Upper lobe of left lung (tissue), 6 donors: ENCODE results near the gene C16orf74. TPM values are rescaled to one million over a fixed set of nuclear protein-coding genes. Genes with fewer than 3 reads are reported as not detected.

ENCODE experiments used
- ATAC-seq, 2 donors: fragments of 200-7000 bp; cut with Tn5 transposase; one replicate each; pipeline ENCODE4 v1.9.1; 2022; ENCODE audit warnings: mild to moderate bottlenecking in 2 of 2, moderate library complexity in 2 of 2; ENCODE audit not compliant: low FRiP score in 2 of 2
- DNase-seq, 2 donors: peaks; one replicate each; pipeline ENCODE4 v3.0.0-alpha.2; 2019 to 2020
- H3K27ac ChIP-seq, 4 donors: fragments of 200-600 bp; sonication (generic); one replicate each; pipeline ENCODE4 v1.5.1; 2016 to 2019
- H3K27me3 ChIP-seq, 4 donors: fragments of 200-600 bp; sonication (generic); one replicate each; pipeline ENCODE4 v1.5.1; 2017 to 2019
- H3K36me3 ChIP-seq, 4 donors: fragments of 200-600 bp; sonication (generic); one replicate each; pipeline ENCODE4 v1.5.1; 2016 to 2019
- H3K4me1 ChIP-seq, 4 donors: fragments of 200-600 bp; sonication (generic); one replicate each; pipeline ENCODE4 v1.5.1; 2018 to 2019
- H3K4me3 ChIP-seq, 4 donors: fragments of 200-600 bp; sonication (generic); one replicate each; pipeline ENCODE4 v1.5.1; 2017 to 2019; ENCODE audit warnings: mild to moderate bottlenecking in 2 of 4, moderate library complexity in 1 of 4
- H3K9me3 ChIP-seq, 4 donors: fragments of 200-600 bp; sonication (generic); one replicate each; pipeline ENCODE4 v1.5.1; 2018 to 2019
- EP300 ChIP-seq, 4 donors: sonication (generic); formaldehyde crosslinking; IDR thresholded peaks; one replicate each; pipeline ENCODE4 v1.5.1; 2017; ENCODE audit warnings: antibody characterized with exemption in 4 of 4, control low read depth in 2 of 4
- POLR2A ChIP-seq, 4 donors: fragments of 450-650 bp; IDR thresholded peaks; one replicate each; pipeline ENCODE4 v1.5.1; 2016 to 2017; ENCODE audit warnings: antibody characterized with exemption in 4 of 4, mild to moderate bottlenecking in 2 of 4
- POLR2AphosphoS5 ChIP-seq, 2 donors: sonication (generic); formaldehyde crosslinking; IDR thresholded peaks; one replicate each; pipeline ENCODE4 v1.5.1; 2017; ENCODE audit warnings: antibody characterized with exemption in 2 of 2
- WGBS, 2 donors: methylation state at CpG; one replicate each; pipeline ENCODE4 v1.1.5; 2017 to 2018; 5-methylcytosine and 5-hydroxymethylcytosine counted together
- total RNA-seq, 6 donors: library from RNA; depleted of rRNA in 4 of 6; stranded (reverse); fragments of >200 nt in 4 of 6; gene quantifications; one replicate each; pipeline versions ENCODE4 v1.1.0 to v1.2.1, GENCODE V29; 2016 to 2021
- TF ChIP-seq, protein P1 (sequence below), 6 experiments: fragments of 450-650 bp in 4 of 6; fragments of 200-600 bp in 2 of 6; sonication (generic) in 2 of 6; IDR thresholded peaks; one replicate each; pipeline ENCODE4 v1.5.1; 2016 to 2019; ENCODE audit warnings: antibody characterized with exemption in 6 of 6
- donor health status: DM: no; HTN: no; CAD: no; lungs with moderate emphysema.
- donor health status: DM: no; HTN: yes; CAD: no; lungs with severe emphysema.

The C16orf74 gene
- total RNA-seq, 6 donors from 2014 or later = 1.2 to 6.3 (median 4.1) TPM; not detected in 1

DNA sequence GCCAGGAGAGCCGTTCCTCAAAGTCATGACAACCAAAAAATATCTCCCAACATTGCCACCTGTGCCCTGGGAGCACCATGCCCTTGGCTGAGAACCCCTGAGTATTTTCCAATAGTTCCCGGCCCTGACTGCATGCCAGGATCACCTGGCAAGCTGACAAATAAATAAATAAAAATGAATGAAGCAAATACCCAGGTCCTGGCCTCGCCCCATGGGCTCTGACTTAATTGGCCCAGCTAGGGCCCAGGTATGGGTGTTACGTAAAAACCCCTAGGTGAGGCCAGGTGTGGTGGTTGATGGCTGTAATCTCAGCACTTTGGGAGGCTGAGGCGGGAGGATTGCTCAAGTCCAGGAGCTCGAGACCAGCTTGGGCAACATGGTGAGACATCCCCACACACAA lies 2.7 kb upstream of the C16orf74 start:
- no peaks in the 10 kb centered on the region for H3K9me3 ChIP-seq
- no peaks in the 10 kb centered on the region for H3K36me3 ChIP-seq
- peaks cover 0 to 2% (median 0%) of the 10 kb centered on the region in 4 donors for H3K27me3 ChIP-seq
- peaks cover 20 to 38% (median 23%) of the 10 kb centered on the region in 4 donors for H3K4me1 ChIP-seq
- H3K4me3 ChIP-seq = no peak overlapping the region
- H3K27ac ChIP-seq = no peak overlapping the region
- ATAC-seq (no peak), DNase-seq (no peak)
- TF ChIP-seq POLR2A (IDR thresholded peaks at IDR 0.05) (no peak), POLR2AphosphoS5 (IDR thresholded peaks at IDR 0.05) (no peak)
- WGBS, 2 donors = 54 to 55% methylated on average over 5 to 6 of the region's 6 CpGs

DNA sequence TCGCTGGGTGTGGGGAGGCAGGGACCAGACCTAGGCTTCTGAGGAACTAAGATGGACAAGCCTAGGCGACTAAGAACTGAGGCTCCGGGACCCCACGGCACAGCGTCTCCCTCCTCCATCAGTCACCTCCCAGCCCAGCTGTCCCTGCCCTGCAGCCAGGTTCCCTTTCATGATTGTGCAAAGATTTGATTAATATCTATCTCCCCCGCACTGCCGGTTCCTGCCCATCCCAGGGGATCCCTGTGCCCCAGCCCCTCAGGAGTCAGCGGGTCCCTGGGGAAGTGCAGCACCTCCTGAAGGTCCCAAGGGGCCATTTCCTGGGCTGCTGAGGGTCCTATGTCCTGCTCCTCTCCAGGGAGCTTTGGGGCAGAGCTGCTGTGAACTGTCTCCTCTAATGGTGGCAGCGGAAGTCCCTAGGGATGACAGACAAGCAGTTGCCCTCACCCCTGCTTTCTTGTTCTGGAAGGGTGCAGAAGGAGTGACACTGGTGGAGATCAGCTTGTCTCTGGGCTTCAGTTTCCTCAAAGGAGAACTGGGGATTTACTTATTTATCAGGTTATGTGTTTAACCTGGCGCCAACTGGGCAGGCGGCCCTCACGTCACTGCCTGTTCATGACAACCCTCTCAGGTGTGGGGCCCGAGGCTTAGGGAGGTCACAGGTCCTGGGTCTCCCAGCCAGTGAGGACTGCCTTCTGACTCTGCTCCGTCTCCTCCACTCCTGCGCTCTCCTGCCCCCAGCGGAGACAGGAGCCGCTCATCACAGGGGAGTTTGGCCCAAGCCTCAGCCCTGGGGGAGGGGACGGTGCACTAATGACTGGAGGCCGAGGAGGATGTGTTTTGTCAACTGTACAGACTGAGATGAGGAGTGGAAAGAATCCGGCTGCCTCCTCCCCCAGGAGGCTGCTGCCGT lies 1.9 kb upstream of the C16orf74 start:
- no peak for ATAC-seq
- Histone ChIP-seq H3K4me3 (no peak overlapping the region), H3K9me3 (no peaks in the 10 kb centered on the region), H3K36me3 (no peaks in the 10 kb centered on the region), H3K4me1 (peaks cover 20 to 38% (median 23%) of the 10 kb centered on the region in 4 donors), H3K27me3 (peaks cover 0 to 2% (median 0%) of the 10 kb centered on the region in 4 donors), H3K27ac (no peak overlapping the region)
- no peak for TF ChIP-seq POLR2A (IDR thresholded peaks at IDR 0.05)
- TF ChIP-seq, protein P1, sequence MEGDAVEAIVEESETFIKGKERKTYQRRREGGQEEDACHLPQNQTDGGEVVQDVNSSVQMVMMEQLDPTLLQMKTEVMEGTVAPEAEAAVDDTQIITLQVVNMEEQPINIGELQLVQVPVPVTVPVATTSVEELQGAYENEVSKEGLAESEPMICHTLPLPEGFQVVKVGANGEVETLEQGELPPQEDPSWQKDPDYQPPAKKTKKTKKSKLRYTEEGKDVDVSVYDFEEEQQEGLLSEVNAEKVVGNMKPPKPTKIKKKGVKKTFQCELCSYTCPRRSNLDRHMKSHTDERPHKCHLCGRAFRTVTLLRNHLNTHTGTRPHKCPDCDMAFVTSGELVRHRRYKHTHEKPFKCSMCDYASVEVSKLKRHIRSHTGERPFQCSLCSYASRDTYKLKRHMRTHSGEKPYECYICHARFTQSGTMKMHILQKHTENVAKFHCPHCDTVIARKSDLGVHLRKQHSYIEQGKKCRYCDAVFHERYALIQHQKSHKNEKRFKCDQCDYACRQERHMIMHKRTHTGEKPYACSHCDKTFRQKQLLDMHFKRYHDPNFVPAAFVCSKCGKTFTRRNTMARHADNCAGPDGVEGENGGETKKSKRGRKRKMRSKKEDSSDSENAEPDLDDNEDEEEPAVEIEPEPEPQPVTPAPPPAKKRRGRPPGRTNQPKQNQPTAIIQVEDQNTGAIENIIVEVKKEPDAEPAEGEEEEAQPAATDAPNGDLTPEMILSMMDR (IDR thresholded peaks at IDR 0.05) = no peak
- TF ChIP-seq EP300 (IDR thresholded peaks at IDR 0.05) = no peak
- TF ChIP-seq POLR2AphosphoS5 (IDR thresholded peaks at IDR 0.05) = no peak
- no peak for DNase-seq
- 70 to 75% methylated on average over 19 to 21 of the region's 21 CpGs for WGBS, 2 donors

DNA sequence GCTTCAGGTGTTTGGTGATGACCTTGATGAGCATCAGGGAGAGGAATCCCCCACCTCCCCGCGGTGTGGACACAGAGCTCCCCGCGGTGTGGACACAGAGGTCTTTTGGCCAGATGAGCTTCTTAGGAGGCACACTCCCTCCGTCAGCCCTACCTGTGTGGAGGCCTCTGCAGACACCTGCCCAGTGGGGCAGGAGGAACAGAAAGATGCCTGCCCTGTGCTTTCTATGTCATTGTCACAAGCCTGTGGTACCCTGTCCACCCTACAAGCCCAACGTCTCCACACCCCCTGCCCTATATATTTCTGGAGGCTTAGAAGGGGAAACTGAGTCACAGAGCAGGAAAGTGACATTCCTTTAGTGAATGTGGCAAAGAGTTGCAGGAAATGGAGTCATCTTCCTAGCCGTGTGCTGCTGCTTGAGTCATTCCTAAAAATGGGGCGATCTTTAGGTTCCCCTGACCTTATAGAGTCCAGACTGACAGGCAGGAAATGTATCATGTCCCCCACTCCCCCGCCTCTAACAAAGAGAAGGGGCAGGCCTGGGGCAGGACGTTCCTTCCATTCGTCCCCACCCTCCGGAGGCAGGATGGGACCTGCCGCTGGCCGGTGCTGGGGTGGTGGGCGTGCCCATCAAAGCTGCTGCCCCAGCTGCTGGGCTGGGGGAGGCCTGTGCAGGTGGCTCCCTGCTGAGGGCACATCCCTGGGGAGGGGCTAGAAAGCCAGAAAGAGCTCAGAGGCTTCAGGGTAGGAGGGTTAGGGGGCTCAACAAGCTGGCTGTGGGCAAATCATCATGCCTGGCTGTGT lies 1.0 kb upstream of the C16orf74 start:
- DNase-seq = no peak
- Histone ChIP-seq H3K9me3 (no peaks in the 10 kb centered on the region), H3K36me3 (no peaks in the 10 kb centered on the region), H3K4me1 (peaks cover 20 to 38% (median 23%) of the 10 kb centered on the region in 4 donors), H3K27me3 (peaks cover 0 to 2% (median 0%) of the 10 kb centered on the region in 4 donors), H3K4me3 (no peak overlapping the region), H3K27ac (no peak overlapping the region)
- 42 to 49% methylated on average over 6 to 15 of the region's 15 CpGs for WGBS, 2 donors
- TF ChIP-seq, protein P1 (IDR thresholded peaks at IDR 0.05) = no peak
- TF ChIP-seq POLR2AphosphoS5 (IDR thresholded peaks at IDR 0.05) (no peak), EP300 (IDR thresholded peaks at IDR 0.05) (no peak), POLR2A (IDR thresholded peaks at IDR 0.05) (no peak)
- ATAC-seq = no peak

DNA sequence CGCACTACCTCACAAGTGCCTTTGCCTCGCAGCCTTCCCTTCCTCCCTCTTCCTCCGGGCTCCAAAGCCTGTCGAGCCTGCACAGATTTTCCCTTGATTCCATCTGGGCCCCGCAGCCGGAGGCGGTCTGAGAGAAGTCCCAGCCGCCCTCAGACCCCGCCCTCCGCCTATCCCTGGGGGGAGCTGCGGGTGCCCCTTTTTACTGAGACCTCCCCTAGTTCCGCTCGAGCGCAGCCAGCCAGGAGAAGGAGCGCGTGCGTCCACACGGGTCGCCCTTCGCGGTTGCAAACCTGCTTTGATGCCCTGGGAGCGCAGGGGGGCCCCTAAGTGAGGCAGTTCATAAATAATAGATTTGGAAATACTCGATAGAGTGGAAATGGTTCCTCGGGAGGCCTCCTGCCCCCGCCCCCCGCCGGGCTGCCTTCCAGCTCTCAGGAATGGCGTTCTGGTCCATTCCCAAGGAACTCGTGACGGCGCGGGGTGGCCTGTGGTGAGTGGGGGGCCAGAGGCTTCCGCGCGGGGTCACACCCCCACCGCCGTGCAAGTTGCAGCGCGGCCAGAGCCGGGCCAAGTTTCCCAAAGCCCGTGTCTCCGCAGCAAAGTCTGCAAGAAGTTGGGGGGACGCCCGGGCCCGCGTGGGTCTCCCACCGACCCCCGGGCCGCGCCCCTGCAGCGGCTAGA lies 610 bp downstream of the C16orf74 start:
- WGBS, 2 donors = 1% methylated on average over 24 to 28 of the region's 51 CpGs
- Histone ChIP-seq H3K9me3 (no peaks in the 10 kb centered on the region), H3K27ac (no peak overlapping the region), H3K4me1 (peaks cover 20 to 38% (median 23%) of the 10 kb centered on the region in 4 donors), H3K36me3 (no peaks in the 10 kb centered on the region), H3K4me3 (peak overlapping the region; percentile 59 to 68 (median 63)), H3K27me3 (peaks cover 0 to 2% (median 0%) of the 10 kb centered on the region in 4 donors)
- peak in 1 of 2 donors; percentile 24 for ATAC-seq
- TF ChIP-seq POLR2A (IDR thresholded peaks at IDR 0.05) (no peak), EP300 (IDR thresholded peaks at IDR 0.05) (no peak), POLR2AphosphoS5 (IDR thresholded peaks at IDR 0.05) (no peak)
- TF ChIP-seq, protein P1 (IDR thresholded peaks at IDR 0.05) = no peak
- DNase-seq = peak in 1 of 2 donors; percentile 88
